Osteoblast (primary cell): ENCODE results near the gene SEMA4F. TPM values are rescaled to one million over a fixed set of nuclear protein-coding genes. Genes with fewer than 3 reads are reported as not detected.

Experiments used
- DNase-seq: peaks from one replicate; pipeline ENCODE4 v3.0.0; 2011; ENCODE audit warnings: low spot score, mixed read lengths; ENCODE audit not compliant: insufficient read length; ENCODE audit errors: missing footprints
- H2AFZ ChIP-seq: 2 replicates; pipeline ENCODE4 v1.6.0; 2011; ENCODE audit warnings: mild to moderate bottlenecking, low read length
- H3K27ac ChIP-seq: 2 replicates; pipeline ENCODE4 v1.5.1; 2011; ENCODE audit warnings: mild to moderate bottlenecking, low read depth, low read length, moderate library complexity
- H3K27me3 ChIP-seq: 2 replicates; pipeline ENCODE4 v1.6.0; 2012; ENCODE audit warnings: mild to moderate bottlenecking, control low read depth, inconsistent platforms, low read length, moderate library complexity; ENCODE audit not compliant: insufficient read depth
- H3K36me3 ChIP-seq: 2 replicates; pipeline ENCODE4 v1.5.1; 2011; ENCODE audit warnings: mild to moderate bottlenecking, low read length, control low read depth, moderate library complexity; ENCODE audit not compliant: insufficient read depth
- H3K4me1 ChIP-seq: 2 replicates; pipeline ENCODE4 v1.5.1; 2011; ENCODE audit warnings: mild to moderate bottlenecking, low read length, control low read depth, moderate library complexity; ENCODE audit not compliant: insufficient read depth
- H3K4me2 ChIP-seq: 2 replicates; pipeline ENCODE4 v1.6.0; 2011; ENCODE audit warnings: mild to moderate bottlenecking, low read length; ENCODE audit not compliant: insufficient read depth
- H3K4me3 ChIP-seq: fragments of 200-600 bp; sonication (generic); 3 replicates; pipeline ENCODE4 v1.5.1; 2012; ENCODE audit warnings: mild to moderate bottlenecking, low read length, inconsistent platforms; ENCODE audit not compliant: insufficient read depth
- H3K79me2 ChIP-seq: 2 replicates; pipeline ENCODE4 v1.6.0; 2012; ENCODE audit warnings: mild to moderate bottlenecking, low read length, control low read depth, inconsistent platforms; ENCODE audit not compliant: insufficient read depth
- H3K9me3 ChIP-seq: 2 replicates; pipeline ENCODE4 v1.5.1; 2011; ENCODE audit warnings: low read depth, low read length, control low read depth
- H4K20me1 ChIP-seq: 2 replicates; pipeline ENCODE4 v1.6.0; 2012; ENCODE audit warnings: mild to moderate bottlenecking, low read length, control low read depth; ENCODE audit not compliant: insufficient read depth
- total RNA-seq: library from RNA; depleted of rRNA; stranded (reverse); fragments of >200 nt; gene quantifications from 2 replicates; pipeline ENCODE4 v1.2.3, GENCODE V29; 2012
- TF ChIP-seq, protein P1 (sequence below): IDR thresholded peaks from 2 replicates; pipeline ENCODE4 v1.5.1; 2011; ENCODE audit warnings: mild to moderate bottlenecking, low read depth, low read length, moderate library complexity; ENCODE audit errors: extremely low read depth

Gene SEMA4F
- total RNA-seq, 1 donor: 7.2 TPM

DNA sequence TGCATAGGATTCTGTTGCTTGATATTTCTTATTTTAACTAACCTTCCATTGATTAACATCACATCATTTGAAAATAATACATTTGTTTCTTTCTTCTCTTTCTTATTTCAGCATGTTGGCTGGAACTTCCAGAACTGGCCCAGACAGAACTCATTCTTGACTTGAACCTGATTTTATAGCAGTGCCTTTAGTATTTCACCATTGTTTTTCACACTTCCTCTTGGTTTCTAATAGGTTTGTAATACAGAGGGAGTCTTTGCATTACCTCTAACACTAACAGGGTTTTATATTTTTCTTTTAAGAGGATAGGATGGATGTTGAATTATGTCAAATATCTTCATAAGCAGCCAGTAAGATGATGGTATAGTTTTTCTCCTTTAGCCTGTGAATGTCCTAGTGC, 39.2 kb downstream of the SEMA4F start:
- no peak overlapping the region for H3K4me2 ChIP-seq
- no peak overlapping the region for H2AFZ ChIP-seq
- no peaks in the 10 kb centered on the region for H3K36me3 ChIP-seq
- DNase-seq: no peak
- no peaks in the 10 kb centered on the region for H3K9me3 ChIP-seq
- peaks cover 17% of the 10 kb centered on the region for H3K4me1 ChIP-seq
- no peak overlapping the region for H3K27ac ChIP-seq
- no peaks in the 10 kb centered on the region for H3K79me2 ChIP-seq
- TF ChIP-seq, protein P1, sequence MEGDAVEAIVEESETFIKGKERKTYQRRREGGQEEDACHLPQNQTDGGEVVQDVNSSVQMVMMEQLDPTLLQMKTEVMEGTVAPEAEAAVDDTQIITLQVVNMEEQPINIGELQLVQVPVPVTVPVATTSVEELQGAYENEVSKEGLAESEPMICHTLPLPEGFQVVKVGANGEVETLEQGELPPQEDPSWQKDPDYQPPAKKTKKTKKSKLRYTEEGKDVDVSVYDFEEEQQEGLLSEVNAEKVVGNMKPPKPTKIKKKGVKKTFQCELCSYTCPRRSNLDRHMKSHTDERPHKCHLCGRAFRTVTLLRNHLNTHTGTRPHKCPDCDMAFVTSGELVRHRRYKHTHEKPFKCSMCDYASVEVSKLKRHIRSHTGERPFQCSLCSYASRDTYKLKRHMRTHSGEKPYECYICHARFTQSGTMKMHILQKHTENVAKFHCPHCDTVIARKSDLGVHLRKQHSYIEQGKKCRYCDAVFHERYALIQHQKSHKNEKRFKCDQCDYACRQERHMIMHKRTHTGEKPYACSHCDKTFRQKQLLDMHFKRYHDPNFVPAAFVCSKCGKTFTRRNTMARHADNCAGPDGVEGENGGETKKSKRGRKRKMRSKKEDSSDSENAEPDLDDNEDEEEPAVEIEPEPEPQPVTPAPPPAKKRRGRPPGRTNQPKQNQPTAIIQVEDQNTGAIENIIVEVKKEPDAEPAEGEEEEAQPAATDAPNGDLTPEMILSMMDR: no peak
- no peak overlapping the region for H3K4me3 ChIP-seq
- peaks cover 7% of the 10 kb centered on the region for H3K27me3 ChIP-seq
- no peaks in the 10 kb centered on the region for H4K20me1 ChIP-seq

- Histone ChIP-seq H3K27me3 (peaks cover 7% of the 10 kb centered on the region), H3K36me3 (no peaks in the 10 kb centered on the region), H3K4me1 (peaks cover 17% of the 10 kb centered on the region), H2AFZ (no peak overlapping the region), H3K4me3 (no peak overlapping the region), H3K27ac (no peak overlapping the region), H4K20me1 (no peaks in the 10 kb centered on the region), H3K79me2 (no peaks in the 10 kb centered on the region), H3K4me2 (no peak overlapping the region), H3K9me3 (no peaks in the 10 kb centered on the region)
- no peak for DNase-seq
- TF ChIP-seq, protein P1: no peak
Measured at GRCh38 chr2:74693668-74694067, 39.6 kb downstream of the SEMA4F start.

GRCh38 chr2:74694281-74694680, 40.2 kb downstream of the SEMA4F start:
- H3K36me3 ChIP-seq: no peaks in the 10 kb centered on the region
- TF ChIP-seq, protein P1: no peak
- no peak overlapping the region for H3K27ac ChIP-seq
- peaks cover 3% of the 10 kb centered on the region for H3K27me3 ChIP-seq
- no peak for DNase-seq
- H3K4me1 ChIP-seq: peaks cover 17% of the 10 kb centered on the region
- H2AFZ ChIP-seq: no peak overlapping the region
- no peaks in the 10 kb centered on the region for H3K79me2 ChIP-seq
- H3K4me2 ChIP-seq: no peak overlapping the region
- H3K4me3 ChIP-seq: no peak overlapping the region
- no peaks in the 10 kb centered on the region for H3K9me3 ChIP-seq
- no peaks in the 10 kb centered on the region for H4K20me1 ChIP-seq

DNA sequence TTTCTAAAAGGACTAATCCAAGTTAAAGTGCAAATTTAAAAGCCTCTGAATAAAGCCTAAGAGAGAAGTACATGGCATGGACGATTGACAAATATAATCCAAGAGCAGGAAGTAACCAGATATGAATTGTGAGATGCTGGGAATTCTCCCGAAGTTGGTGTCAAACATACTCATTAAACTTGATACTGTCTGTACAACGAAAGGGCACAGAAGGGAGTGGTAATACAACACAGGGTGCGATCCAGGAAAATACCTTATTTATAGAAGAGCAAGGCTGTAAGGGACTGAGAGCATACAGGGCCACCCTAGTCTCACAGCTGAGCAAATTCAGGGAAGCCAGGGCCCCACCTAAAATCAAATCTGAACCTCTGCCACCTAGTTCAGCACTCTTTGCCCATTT, 41.6 kb downstream of the SEMA4F start:
- Histone ChIP-seq H3K27me3 (peaks cover 8% of the 10 kb centered on the region), H3K9me3 (no peaks in the 10 kb centered on the region), H3K4me3 (no peak overlapping the region), H3K4me1 (peaks cover 17% of the 10 kb centered on the region), H3K36me3 (no peaks in the 10 kb centered on the region), H3K79me2 (no peaks in the 10 kb centered on the region), H2AFZ (no peak overlapping the region), H4K20me1 (no peaks in the 10 kb centered on the region), H3K4me2 (no peak overlapping the region), H3K27ac (no peak overlapping the region)
- no peak for DNase-seq
- TF ChIP-seq, protein P1: no peak
